ENCODE data around the gene PARD6B. TPM values are rescaled to one million over a fixed set of nuclear protein-coding genes. Genes with fewer than 3 reads are reported as not detected.

PARD6B gene
- total and polyA plus RNA-seq, 2 of the 4 experiments (the other 2 are of a cell fraction), result 0.17 to 0.90 TPM

DNA sequence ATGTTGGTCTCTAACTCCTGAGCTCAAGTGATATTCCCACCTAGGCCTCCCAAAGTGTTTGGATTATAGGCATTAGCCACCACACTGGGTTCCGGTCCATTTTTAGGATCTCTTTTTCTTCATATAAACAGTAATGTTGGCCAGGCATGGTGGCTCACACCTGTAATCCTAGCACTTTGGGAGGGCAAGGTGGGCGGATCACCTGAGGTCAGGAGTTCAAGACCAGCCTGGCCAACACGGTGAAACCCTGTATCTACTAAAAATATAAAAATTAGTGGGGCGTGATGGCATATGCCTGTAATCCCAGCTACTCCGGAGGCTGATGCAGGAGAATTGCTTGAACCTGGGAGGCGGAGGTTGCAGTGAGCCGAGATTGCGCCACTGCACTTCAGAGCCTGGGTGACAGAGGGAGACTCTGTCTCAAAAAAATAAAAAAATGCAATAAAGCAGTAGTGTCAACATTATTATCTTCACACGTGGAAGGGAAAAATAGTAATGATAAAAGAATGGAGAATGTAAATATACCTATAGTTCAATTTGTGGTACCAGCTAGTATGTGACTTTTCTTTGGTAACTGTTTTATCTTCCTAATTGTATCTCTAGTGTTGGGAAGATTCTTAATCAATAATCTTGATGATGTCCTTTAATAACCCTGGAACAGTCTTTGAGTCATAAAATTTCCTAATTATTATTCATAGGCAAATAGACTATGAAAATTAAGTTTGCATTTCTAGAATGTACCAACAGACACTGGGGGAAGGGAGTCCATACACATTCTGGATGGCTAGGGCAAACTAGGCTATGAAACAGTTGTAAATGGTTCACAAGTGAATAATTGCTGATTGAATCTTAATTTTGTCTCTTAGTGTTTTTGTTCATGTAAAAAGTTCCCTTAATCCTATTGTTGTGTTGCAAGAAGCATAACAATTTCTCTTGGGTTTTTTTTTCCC, 3.6 kb downstream of the PARD6B start:
- Histone ChIP-seq H4K5ac (ENCODE audit: low read depth, low read length) (no peak overlapping the region), H3K4ac (ENCODE audit: low read depth, low read length) (no peak overlapping the region), H3K9me1 (ENCODE audit: insufficient read depth, low read length) (peaks cover 4% of the 10 kb centered on the region; the same call in 1 of the 2 replicates), H2AK5ac (ENCODE audit: low read depth, low read length) (0 out of 2 replicates have a peak overlapping the region, but pooled peaks have one; percentile 67), H3K23ac (ENCODE audit: low read depth, low read length) (no peak overlapping the region), H2AFZ (replicated peaks; ENCODE audit: low read length, poor library complexity) (no peak overlapping the region), H3K36me3 (ENCODE audit: control insufficient read depth, insufficient read depth, low read length) (no peaks in the 10 kb centered on the region), H3K4me2 (ENCODE audit: low read depth, low read length) (no peak overlapping the region), H3K4me1 (ENCODE audit: control insufficient read depth, insufficient read depth, low read length) (peaks cover 3% of the 10 kb centered on the region), H3K27ac (ENCODE audit: insufficient read depth, low read length) (no peak overlapping the region), H3K4me3 (ENCODE audit: insufficient read depth, low read depth, low read length) (no peak overlapping the region), H2BK20ac (ENCODE audit: low read depth, low read length) (no peak overlapping the region), H3K27me3 (ENCODE audit: control insufficient read depth, insufficient read depth, low read length) (peaks cover 3% of the 10 kb centered on the region; the same call in 1 of the 2 replicates), H4K20me1 (ENCODE audit: insufficient read depth, low read length) (no peaks in the 10 kb centered on the region), H2BK120ac (ENCODE audit: low read depth, low read length) (no peak overlapping the region), H3K14ac (replicated peaks; ENCODE audit: low read depth, low read length) (no peak overlapping the region), H2BK5ac (ENCODE audit: low read depth, low read length, poor library complexity, severe bottlenecking) (no peak overlapping the region), H3K9ac (ENCODE audit: low read depth, low read length) (no peak overlapping the region), H4K8ac (ENCODE audit: low read depth in 2 of 2, low read length in 2 of 2) (no peak overlapping the region), H3K56ac (ENCODE audit: extremely low read depth, insufficient read depth, low read length) (no peak overlapping the region), H3K79me1 (ENCODE audit: low read depth in 1 of 2, low read length in 2 of 2) (peaks cover 3 to 5% of the 10 kb centered on the region in 2 experiments; a peak in 1 of 4 replicates), H2AK9ac (replicated peaks; ENCODE audit: low read depth, low read length, poor library complexity) (no peak overlapping the region), H3K18ac (ENCODE audit: low read depth, low read length) (no peak overlapping the region), H4K91ac (ENCODE audit: insufficient read depth, low read depth, low read length) (no peak overlapping the region), H3K9me3 (ENCODE audit: control insufficient read depth, insufficient read depth, low read length) (no peaks in the 10 kb centered on the region), H2BK15ac (ENCODE audit: low read depth, low read length) (no peak overlapping the region)
- dilution Hi-C loops (cut with HindIII; ENCODE audit: low sequenced_read_pairs, unreplicated experiment) (no loop called here), intact Hi-C loops (cut with micrococcal nuclease) (loop anchor here (5.0 kb wide), 1 partner anchor 88 kb away; no protein-coding TSS in a partner anchor), in situ Hi-C loops (cut with MboI; ENCODE audit: low sequenced_read_pairs) (no loop called here)
- ChIA-PET POLR2A (ENCODE audit: unreplicated experiment) (no interaction called here), CTCF (interaction anchor here (1.3 kb wide), 1 partner anchor 10 kb away, joined by 6 read pairs; no protein-coding TSS in a partner anchor)
- BruUV-seq (replicated peaks), result no TSS peak
- TF ChIP-seq, protein P1, sequence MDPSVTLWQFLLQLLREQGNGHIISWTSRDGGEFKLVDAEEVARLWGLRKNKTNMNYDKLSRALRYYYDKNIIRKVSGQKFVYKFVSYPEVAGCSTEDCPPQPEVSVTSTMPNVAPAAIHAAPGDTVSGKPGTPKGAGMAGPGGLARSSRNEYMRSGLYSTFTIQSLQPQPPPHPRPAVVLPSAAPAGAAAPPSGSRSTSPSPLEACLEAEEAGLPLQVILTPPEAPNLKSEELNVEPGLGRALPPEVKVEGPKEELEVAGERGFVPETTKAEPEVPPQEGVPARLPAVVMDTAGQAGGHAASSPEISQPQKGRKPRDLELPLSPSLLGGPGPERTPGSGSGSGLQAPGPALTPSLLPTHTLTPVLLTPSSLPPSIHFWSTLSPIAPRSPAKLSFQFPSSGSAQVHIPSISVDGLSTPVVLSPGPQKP (IDR thresholded peaks at IDR 0.05; ENCODE audit: borderline replicate concordance, low read depth, low read length), result no peak
- DNase-seq, result no peak
- WGBS, 2 experiments (ENCODE audit: extremely low coverage in 2 of 2, insufficient read length in 1 of 2), result no CpG with 5 or more reads among the region's 9 CpGs
- ATAC-seq (ENCODE audit: low read depth), result no peak
